ENCODE measurements around the gene ANKRD60.

The ANKRD60 gene

DNA sequence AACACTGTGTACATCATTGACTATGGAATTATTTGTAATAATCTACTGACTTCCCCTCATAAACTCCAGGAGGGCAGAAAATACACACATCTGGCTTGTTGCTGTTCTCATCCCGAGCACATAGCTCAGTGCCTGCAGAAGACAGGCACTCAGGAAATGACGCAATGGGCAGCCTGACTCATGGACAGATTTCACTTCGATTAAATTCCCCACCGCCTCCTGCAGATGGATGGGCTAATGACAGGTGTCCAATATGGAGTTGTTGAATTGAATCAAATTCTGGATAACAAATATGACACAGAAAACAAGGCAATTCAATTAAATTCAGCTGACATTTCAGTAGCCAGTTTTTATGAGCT lies 9.1 kb downstream of the ANKRD60 start:
- no peak for DNase-seq

DNA sequence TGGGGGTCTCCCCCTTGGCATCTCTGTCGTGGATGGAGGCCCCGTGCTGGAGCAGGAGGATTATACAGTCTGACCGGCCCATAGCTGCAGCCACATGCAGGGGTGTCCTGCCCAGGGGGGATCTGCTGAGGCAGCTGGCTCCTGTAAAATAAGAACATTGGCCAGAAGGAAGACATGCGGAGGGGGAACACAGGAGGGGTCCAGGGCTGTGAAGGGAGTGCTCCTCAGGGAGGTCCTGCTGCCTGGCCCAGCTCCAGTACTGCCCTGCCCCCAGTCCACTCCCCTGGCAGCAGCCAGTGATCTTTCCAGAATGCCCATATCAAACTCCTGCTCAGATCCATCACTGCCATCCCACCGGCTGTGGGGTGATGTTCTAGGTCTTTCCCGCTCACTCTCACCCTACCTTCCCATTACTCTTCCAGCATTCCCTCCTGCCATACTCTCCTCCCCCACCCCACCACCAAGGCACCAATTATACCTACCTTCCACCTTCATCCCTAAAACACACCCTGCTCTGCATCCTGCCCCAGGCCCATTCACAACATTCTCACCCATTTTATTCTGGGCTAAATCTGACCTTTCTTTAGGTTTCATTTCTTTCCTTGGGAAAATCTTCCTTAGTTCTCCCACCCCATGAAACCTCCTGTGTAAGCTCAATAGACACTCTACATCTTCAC lies 9.7 kb downstream of the ANKRD60 start:
- no peak for DNase-seq

- no peak for DNase-seq
Measured at GRCh38 chr20:58216334-58216733, 12.1 kb downstream of the ANKRD60 start.

GRCh38 chr20:58215116-58215515 lies 13.3 kb downstream of the ANKRD60 start:
- DNase-seq = no peak

DNA sequence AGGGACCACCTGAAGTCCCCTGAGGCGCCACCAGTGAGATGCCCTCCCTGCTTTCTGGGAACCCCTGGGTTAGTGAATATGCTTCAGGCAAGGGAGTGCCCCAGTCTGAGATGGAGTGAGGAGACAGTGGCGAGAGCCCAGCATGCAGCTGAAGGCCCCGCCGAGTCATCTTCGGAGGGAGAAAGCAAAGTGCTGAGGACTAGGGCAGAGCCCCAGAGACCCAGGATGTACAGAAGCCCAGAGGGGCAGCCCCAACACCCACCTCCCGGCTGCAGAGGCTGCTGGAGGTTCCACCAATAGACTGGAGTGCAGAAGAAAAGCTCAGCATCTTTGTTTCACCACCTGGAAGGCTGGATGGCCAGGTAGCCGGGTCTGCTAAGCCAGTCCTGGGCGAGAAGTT lies 14.1 kb downstream of the ANKRD60 start:
- no peak for DNase-seq

DNA sequence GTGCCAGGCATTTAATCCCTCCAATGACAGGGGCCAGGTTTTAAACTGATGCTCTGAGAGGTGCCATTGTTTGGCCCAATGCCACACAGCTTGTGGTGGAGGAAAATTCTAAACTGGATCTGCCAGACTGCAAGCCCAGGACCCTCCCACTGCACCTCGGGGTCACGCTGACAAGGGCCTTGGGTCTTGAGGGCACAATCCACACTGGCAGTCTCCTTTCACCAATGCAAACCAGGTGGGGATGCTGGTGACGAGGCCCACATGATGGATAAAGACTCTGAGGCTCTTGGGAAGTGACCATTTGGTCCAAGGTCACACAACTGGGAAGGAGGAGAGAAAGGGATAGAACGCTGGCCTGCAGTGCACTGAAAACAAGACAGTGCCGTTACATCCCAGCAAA lies 14.7 kb downstream of the ANKRD60 start:
- DNase-seq = no peak

- DNase-seq = no peak
Measured at GRCh38 chr20:58213121-58213520, 15.3 kb downstream of the ANKRD60 start.

- no peak for DNase-seq
Measured at GRCh38 chr20:58212636-58213035, 15.8 kb downstream of the ANKRD60 start.

DNA sequence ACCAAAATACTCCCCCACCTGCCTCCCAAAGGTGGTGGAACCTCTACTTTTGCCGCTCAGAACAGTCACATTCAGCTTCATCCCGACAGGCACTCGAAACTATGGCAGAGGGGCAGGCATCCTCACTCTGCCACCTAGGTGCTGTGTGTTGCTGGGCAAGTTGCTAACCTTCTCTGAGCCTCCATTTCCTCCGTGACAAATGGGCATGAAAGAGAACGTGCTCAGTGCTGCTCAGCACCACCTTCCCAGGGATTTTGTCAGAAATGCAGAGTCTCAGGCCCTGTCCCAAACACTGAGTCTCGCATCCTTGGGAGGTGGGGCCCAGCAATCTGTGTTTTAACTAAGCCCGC lies 18.1 kb downstream of the ANKRD60 start:
- no peak for DNase-seq

- peak; percentile 77 to 86 for DNase-seq
Measured at GRCh38 chr20:58209652-58210397, 18.6 kb downstream of the ANKRD60 start.

DNA sequence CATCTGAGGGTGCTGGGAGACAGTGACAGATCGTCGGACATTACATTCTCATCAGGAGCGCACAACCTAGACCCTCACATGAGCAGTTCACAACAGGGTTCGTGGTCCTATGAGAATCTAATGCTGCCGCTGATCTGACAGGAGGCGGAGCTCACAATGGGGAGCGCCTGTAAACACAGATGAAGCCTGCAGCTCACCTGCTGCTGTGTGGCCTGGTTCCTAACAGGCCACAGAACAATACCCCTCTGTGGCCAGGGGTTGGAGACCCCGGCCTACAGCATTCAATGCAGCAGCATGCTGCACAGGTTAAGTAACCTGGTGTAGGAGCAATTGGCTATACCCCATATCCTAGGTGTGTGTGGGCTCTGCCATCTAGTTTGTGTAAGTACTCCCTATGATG lies 19.5 kb downstream of the ANKRD60 start:
- DNase-seq = no peak

- no peak for DNase-seq
Measured at GRCh38 chr20:58205850-58206249, 22.6 kb downstream of the ANKRD60 start.

- no peak for DNase-seq
Measured at GRCh38 chr20:58202044-58202443, 26.4 kb downstream of the ANKRD60 start.

- DNase-seq = no peak
Measured at GRCh38 chr20:58201616-58202015, 26.8 kb downstream of the ANKRD60 start.

- no peak for DNase-seq
Measured at GRCh38 chr20:58199469-58199868, 29.0 kb downstream of the ANKRD60 start.

- no peak for DNase-seq
Measured at GRCh38 chr20:58198901-58199355, 29.5 kb downstream of the ANKRD60 start.

DNA sequence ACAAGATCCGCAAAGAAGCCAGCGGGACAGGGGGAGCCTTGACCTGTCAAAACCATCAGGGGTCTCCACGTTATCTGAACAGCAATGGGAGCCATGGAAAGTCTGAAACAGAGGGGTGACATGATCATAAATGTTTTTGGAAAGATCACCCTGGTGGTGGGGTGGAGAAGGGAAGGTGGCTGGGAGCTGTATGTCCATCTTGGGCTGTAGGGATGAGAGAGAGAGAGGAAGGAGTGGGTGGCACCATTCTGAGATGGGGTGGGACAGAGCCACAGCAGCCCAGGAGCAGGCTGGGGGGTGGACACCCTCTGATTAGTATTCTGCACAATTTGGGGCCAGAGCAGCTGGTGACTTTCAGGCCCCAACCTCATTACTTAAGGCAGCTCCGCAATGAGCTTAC lies 30.1 kb downstream of the ANKRD60 start:
- no peak for DNase-seq

- DNase-seq = no peak
Measured at GRCh38 chr20:58197185-58197469, 31.3 kb downstream of the ANKRD60 start.

- no peak for DNase-seq
Measured at GRCh38 chr20:58196402-58197184, 31.9 kb downstream of the ANKRD60 start.

DNA sequence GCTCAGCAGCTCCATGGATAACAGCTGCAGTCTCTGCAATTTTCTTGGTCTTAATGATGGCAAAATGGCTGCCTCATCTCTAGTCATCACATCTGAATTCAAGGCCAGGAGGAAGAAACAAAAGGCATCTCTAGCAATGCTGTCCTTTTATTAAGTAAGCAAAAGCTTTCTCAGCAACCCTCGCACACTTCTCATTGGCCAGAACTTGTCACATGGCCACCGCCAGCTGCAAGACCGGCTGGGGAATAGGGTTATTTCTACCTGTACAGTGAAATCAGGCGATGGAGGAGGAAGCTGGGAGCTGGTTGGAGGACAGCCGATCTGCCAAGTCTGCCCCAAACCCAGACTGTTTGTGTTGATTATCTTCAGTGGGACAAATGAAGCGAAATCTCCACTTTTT lies 33.4 kb downstream of the ANKRD60 start:
- no peak for DNase-seq

DNA sequence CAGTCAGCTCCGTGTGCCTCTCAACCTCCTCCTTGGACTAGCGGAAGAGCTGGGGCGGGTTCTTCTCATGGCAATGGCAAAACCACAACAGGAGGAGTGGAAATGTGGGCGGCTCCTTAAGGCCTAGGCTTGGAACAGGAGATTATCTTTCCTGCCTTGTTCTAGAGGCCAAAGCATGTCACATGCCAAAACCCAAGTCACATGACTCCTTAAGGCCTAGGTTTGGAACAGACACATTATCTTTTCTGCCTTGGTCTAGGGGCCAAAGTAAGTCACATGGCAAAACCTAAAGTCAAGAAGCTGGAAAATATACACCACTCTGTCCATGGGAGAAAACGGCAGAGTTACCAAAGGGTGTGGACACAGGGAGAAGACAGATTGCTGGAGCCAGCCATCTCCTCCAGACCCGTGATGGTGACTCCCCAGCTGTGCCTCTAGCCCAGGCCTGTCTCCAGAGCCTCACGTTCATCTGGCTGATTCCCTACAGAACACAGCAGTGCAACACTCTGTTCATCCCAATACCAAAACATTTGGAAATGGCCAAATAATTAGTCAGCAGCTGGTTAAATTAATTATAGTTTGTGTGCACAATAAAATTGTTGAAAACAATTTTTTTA lies 34.2 kb downstream of the ANKRD60 start:
- no peak for DNase-seq

DNA sequence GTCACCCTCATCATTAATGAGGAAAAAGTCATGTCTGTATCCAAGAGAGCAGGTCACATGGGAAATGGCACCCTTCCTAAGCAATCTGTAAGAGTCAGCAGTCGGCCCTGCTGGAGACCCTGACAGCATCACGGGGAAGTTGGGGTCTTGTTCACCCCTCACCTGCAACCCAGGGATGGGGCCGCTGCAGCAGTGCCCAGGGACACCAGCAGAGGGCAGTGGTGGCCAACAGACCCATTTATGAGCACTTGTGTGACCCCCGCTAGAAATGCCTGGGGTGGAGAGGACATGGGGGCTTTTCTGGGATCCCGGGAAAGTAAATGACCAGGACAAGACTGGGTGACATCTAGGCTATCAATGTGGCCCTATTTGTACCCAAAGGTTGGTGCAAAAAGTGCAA lies 35.9 kb downstream of the ANKRD60 start:
- DNase-seq = peak; percentile 13 to 28

DNA sequence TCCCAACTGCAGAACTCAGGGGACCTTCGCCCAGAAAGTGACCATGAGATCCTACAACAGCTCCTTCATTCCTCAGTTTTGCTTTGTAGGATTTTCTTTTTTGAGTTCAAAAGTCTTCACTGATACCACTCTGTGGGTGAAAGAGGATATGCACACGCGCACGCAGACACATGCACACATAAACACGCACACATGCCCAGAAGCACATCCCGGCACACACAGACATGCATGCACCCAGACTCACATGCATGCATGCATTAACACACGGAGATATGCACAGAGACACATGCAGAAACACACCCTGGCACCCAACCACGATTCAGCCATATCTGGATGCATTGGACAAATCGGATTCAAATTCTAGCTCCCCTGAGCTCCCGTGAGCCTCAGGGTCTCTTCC lies 36.4 kb downstream of the ANKRD60 start:
- no peak for DNase-seq

- no peak for DNase-seq
Measured at GRCh38 chr20:58188527-58188926, 39.9 kb downstream of the ANKRD60 start.
